ENCODE results near the gene CHPF. TPM values are rescaled to one million over a fixed set of nuclear protein-coding genes. Genes with fewer than 3 reads are reported as not detected.

Gene CHPF, protein sequence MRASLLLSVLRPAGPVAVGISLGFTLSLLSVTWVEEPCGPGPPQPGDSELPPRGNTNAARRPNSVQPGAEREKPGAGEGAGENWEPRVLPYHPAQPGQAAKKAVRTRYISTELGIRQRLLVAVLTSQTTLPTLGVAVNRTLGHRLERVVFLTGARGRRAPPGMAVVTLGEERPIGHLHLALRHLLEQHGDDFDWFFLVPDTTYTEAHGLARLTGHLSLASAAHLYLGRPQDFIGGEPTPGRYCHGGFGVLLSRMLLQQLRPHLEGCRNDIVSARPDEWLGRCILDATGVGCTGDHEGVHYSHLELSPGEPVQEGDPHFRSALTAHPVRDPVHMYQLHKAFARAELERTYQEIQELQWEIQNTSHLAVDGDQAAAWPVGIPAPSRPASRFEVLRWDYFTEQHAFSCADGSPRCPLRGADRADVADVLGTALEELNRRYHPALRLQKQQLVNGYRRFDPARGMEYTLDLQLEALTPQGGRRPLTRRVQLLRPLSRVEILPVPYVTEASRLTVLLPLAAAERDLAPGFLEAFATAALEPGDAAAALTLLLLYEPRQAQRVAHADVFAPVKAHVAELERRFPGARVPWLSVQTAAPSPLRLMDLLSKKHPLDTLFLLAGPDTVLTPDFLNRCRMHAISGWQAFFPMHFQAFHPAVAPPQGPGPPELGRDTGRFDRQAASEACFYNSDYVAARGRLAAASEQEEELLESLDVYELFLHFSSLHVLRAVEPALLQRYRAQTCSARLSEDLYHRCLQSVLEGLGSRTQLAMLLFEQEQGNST
- 49.6 TPM for total RNA-seq

DNA sequence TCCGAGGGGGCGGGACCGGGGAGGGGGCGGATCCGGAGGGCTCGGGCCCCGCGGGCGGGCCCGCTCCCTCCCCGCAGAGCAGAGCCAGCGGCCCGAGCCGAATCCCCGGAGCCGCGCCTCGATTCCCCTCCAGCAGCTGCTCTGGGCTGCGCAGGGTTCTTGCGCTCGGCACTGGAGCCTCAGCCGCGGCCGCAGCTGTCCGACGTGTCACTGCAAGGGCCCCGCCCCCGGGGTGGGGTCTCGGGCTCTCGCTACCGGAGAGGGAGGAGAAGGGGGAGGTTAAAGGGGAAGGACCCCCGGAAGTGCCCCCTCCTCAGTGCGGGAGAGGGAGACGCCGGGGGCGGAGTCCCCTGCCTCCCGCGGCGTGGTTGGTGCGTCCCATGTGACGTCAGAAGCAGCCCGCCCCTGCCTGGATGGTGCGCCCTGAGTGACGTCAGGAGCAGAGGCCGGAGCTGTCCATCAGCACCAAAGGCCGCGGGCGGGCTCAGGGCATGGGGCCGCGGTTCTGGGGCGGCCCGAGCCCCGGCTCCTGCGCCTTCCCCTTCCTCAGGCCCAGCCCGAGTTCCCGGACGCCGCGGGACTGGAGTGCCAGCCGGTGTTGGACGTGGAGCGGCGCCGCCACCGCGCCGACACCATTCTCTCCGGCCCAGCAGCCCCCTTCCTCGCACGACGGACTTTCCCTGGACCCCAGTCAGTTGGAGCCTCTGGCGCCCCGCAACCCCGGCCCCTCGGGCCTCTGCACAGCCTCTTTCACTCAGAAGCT is at the start of gene CHPF, which contains the start of gene TMEM198:
TSS of gene CHPF (minus strand) at position 214 of the 763 bp plus-strand sequence. CDS start 271 bp downstream, outside the sequence.
TSS of gene TMEM198 (plus strand) at position 433 of the 763 bp plus-strand sequence. CDS start 700 bp downstream, outside the sequence.
- DNase-seq (ENCODE audit: low spot score) = peak; percentile 99

DNA sequence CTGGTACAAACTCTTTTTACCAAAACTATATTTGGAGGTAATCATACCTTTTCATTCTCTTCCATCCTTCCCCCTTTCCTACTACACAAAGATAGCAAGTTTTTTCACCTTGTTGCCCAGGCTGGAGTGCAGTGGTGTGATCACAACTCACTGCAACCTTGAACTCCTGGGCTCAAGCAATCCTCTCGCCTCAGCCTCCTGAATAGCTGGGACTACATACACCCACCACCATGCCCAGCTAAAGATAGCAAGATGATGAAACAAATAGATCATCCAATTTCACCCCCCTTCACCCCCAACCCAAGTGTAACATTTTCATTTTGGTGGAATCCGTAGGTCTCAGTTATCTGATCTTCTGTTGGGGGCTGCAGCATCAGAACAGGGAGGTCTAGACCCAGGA is 49.5 kb upstream of the CHPF start:
- no peak for DNase-seq (ENCODE audit: low spot score)

DNA sequence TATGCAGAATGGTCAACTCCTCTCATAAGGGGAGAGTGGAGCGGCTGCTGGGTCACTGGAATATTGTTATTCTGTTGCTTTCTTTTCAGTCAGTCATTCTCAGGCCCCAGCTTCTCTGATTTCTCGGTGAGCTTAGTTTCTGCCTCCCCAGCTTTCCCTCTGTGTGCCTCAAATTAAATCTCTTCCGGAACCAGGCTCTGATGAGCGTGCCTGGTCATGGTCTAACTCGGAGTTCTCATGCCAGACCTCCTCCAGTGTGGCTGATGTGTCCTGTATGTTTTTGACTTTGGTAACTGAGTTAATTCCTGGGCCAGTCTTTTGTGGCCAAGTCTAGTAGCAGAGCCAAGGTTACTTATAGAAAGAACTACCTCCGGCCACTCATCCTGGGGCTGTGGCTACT is 49.1 kb upstream of the CHPF start:
- DNase-seq (ENCODE audit: low spot score) = no peak

DNA sequence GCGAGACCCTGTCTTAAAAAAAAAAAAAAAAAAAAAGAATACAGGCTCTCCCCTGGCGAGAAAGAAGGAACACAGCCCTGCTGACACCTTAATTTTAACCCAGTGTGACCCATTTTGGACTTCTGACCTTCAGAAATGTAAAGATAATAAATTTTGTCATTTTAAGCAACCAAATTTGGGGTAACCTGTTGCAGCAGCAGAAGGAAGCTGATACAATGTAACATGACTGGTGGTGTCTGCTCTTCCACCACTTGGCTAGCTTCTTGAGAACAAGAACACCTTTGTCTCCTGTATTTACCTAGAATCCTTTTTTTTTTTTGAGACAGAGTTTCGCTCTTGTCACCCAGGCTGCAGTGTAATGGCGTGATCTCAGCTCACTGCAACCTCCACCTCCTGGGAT is 47.5 kb upstream of the CHPF start:
- DNase-seq (ENCODE audit: low spot score) = no peak

DNA sequence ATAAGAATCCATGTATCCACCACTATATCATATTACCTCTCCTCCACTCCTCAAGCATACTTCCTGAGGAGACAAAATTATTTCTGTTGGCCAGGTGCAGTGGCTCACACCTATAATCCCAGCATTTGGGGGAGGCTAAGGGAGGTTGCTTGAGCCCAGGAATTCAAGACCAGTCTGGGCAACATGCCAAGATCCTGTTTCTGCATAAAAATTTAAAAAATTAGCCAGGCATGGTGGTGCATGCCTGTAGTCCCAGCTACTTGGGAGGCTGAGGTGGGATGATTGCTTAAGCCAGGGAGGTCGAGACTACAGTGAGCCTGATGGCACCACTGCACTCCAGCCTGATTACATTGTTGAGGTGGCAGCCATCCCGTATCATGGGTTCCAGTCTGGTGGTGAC is 37.7 kb upstream of the CHPF start:
- no peak for DNase-seq (ENCODE audit: low spot score)

DNA sequence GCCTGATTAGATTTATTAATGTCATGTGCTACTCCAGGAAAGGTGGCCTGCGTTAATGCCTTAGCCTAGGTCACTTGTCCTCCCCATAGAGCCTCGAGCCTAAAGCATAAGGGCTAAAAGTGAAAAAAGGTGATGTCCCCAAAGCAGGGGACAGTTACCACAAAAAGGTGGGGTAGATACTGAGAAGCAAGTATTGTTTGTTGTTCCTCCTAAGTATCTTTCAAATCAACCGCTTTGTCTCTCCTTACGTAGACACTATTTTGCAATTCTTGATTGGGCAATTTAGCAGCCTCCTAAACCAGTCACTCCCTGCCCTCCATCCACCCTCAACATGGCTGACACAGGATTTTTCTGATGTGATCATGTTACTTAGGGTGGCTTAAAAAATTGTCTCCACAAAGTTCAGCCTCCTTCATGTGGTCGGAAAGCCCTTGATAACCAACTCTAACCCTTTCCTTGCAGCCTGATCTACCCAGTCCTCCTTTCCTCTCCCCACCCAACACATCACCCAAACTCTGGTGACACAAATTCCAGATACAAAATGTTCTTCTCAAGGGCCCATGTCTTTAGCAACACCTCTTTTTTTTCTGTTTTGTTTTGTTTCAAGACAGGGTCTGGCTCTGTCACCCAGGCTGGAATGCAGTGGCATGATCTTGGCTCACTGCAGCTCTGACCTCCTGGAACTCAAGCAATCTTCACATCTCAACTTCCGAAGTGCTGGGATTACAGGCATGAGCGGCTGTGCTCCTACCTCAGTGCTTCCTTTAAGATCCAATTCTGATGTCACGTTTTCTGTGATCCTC is 35.4 kb upstream of the CHPF start:
- DNase-seq (ENCODE audit: low spot score) = no peak

DNA sequence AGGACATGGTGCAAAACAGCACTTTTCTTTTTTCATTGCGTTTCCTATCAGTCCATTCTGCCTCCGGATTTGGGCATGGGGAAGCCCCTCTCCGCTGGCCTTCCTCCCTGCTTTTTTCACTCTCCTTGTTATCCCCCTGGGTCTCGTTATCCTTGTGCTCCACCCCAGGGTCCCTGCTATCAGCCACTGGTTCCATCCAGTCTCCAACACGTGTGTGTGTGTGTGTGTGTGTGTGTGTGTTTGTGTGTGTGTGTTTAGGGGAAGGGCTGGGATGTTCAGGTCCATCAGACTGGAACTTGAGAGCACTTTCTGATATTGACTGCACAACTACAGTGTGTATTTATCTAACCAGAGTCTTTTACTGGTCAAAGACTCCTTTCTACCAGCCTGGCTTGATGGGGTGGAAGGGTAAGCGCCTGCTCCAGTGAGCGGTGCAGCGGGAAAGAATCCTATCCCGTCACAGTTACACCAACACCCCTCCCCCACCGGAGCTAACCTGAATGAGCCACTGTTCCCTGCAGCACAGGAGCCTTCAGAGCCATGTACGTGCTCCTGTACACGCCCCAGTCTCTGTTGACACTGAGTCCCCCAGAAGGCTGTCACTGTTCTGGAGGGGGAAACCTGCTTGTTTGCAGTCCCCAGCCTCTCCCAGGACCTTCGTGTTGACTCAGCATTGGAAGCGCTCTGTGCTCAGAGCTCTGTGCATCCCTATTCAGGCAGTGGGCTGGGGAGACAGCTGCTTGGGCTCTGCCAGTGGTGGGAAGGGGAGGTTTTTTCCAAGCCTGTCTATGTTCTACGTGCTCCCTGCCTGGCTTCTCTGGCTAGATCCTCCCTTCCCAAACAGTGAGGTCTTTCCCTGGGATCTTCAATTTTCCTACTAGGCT is 33.1 kb upstream of the CHPF start:
- DNase-seq (ENCODE audit: low spot score) = no peak

DNA sequence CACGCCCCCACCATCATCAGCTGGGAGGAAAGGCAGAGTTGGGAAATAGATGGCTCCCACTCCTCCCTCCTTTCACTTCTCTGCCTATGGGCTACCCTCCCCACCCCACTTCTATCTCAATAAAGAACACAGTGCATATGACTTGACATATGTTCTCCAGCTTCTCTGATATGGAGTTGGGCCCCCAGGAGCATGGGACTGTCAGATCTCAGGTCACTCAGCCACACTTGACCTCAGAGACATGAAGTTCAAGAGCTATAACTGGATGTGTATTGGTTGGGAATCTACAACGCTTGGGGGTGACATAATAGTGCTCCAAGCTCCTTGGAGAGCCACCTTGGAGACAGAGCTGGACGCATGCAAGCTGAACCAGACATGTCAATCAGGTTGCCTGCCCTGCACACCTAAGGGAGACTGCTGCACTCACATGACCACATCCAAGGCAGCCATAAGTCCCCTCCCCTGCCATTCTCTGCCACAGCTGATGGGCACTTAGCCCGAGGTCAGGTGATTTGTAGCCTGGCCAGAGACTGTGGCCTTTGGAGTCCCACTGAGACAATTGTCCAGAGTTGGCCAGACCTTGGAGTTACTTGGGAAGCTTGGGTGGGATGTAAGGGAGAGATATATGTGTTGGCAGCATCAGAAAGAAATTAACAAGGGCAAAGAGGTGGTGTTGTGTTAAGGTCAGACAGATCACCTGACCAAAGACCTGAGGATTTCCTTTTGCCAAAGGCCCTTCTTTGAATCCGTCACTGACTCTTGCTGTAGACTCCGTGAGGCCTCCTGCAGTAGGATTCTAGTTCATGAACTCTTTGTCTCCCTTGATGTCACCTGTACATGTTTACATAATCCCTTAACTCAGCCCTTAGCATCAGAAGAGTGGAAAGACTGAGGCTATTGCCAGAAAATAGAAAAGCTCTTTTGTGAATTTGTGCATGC is 32.2 kb upstream of the CHPF start:
- no peak for DNase-seq (ENCODE audit: low spot score)

DNA sequence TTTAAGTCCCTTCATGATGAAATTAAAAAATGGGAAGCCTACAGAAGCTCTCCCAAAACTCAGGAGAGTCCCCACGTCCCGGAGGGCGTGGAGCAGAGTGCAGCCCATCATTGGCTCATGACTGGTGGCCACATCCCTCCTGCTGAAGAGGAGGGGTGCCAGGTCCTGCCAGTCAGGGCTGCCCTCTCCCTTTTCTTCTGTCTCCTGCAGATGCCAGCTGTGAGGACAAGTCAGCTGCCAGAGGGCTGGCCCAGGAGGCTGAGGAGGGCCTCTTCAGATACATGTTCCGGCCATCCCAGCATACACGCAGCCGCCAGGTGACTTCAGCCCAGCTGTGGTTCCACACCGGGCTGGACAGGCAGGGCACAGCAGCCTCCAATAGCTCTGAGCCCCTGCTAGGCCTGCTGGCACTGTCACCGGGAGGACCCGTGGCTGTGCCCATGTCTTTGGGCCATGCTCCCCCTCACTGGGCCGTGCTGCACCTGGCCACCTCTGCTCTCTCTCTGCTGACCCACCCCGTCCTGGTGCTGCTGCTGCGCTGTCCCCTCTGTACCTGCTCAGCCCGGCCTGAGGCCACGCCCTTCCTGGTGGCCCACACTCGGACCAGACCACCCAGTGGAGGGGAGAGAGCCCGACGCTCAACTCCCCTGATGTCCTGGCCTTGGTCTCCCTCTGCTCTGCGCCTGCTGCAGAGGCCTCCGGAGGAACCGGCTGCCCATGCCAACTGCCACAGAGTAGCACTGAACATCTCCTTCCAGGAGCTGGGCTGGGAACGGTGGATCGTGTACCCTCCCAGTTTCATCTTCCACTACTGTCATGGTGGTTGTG is 31.1 kb upstream of the CHPF start:
- no peak for DNase-seq (ENCODE audit: low spot score)

DNA sequence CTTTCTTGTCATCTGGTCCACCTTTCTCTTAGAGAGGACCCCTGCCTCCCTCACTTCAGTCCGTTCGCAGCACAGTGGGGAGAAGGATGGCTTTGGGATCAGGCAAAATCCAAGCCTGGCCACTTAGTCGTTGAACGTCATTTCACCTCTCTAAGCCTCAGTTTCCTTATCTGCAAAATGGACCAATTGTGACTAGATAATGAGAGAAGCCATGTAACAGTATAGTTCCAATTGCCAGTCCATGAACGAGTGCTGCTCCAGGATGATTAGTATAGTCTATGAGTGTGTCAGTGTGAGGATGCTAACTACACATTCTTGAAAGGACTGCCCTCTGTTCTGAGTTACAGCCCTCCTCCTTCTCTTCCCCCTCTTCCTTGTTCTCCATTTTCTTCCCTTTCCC is 29.6 kb upstream of the CHPF start:
- no peak for DNase-seq (ENCODE audit: low spot score)

DNA sequence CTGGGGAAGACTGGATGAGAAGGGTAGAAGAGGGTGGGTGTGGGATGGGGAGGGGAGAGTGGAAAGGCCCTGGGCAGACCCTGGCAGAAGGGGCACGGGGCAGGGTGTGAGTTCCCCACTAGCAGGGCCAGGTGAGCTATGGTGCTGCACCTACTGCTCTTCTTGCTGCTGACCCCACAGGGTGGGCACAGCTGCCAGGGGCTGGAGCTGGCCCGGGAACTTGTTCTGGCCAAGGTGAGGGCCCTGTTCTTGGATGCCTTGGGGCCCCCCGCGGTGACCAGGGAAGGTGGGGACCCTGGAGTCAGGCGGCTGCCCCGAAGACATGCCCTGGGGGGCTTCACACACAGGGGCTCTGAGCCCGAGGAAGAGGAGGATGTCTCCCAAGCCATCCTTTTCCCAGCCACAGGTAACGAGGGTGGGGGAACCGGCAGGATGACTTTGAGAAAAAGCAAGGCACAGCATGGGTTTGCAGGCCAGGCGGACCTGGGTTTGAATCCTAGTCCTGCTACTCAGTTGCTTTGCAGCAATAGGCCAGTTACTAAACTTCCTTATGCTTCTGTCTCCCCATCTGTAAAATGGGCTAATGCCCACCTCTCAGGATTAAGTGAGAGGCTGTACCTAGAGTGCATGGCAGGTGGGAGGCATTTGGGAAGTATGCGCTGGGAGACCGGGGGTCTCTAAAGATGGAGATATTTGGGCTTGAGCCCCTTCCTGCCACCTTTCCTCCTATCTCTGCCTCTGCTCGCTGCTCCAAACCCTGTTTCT is 28.8 kb upstream of the CHPF start, which contains the start of gene INHA:
TSS of gene INHA (plus strand) at position 74 of the 765 bp plus-strand sequence. CDS start at position 139, 65 bp downstream.
- no peak for DNase-seq (ENCODE audit: low spot score)

DNA sequence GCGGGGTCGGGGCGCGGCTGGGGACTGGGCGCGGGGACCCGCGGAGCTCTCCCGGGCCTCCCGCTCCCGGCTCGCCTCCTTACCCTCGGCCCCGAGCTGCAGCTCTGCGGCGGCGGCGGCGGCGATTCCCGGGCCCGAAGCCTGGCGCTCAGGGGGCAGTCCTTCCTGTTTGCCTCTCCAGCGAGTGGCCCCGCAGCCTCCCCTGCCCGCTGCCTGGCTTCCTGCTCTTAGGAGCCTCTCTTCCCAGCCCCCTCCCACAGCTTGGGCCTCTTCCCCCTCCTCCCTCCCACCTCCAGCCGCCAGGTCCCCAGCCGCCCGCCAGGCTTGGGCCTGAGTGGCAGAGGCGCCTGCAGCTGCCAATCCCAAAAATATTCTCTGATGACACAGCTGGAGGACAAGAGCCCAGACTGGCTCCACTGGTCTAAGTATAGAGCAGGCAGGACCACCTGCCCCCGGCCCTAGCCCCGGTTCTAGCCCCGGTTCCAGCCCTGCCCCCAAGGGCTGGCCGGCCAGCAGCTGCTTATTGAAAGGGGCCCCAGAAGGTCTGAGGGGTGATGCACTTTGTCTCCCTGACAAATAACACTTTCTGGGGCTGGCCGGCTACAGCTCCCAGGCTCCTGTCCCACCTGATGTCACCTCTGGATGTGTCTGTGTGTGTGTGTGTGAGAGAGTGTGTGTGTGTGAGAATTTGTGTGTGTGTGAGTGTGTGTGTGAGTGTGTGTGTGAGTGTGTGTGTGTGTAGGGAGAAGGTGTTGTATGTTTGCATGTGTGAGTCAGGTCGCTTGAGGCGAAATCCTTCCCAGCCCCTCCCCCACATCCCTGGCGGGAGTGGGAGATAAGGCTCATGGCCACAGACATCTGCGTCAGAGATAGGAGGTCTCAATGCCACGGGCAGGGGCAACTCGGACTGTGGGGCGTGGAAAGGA is 28.0 kb upstream of the CHPF start, which contains the start of gene OBSL1:
TSS of gene OBSL1 (minus strand) at position 229 of the 926 bp plus-strand sequence. CDS start 307 bp downstream, outside the sequence.
- DNase-seq (ENCODE audit: low spot score) = peak; percentile 74

DNA sequence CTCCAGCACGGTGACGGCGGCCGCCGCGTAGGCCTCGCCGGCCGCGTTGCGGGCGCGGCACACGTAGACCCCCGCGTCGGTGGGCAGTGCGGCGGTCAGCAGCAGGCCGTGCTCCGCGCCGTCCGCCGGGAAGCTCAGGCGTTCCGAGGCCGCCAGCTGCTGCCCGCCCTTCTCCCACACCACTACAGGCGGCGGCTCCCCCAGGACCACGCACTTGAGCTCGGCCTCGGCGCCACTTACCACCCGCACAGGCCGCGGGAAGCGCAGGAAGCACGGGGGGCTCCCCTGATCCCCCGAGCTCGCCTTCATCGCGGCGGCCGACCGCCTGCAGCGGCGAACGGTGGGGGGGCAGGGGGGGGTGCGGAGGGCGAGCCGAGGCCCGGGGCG is 27.3 kb upstream of the CHPF start:
- DNase-seq (ENCODE audit: low spot score) = no peak

DNA sequence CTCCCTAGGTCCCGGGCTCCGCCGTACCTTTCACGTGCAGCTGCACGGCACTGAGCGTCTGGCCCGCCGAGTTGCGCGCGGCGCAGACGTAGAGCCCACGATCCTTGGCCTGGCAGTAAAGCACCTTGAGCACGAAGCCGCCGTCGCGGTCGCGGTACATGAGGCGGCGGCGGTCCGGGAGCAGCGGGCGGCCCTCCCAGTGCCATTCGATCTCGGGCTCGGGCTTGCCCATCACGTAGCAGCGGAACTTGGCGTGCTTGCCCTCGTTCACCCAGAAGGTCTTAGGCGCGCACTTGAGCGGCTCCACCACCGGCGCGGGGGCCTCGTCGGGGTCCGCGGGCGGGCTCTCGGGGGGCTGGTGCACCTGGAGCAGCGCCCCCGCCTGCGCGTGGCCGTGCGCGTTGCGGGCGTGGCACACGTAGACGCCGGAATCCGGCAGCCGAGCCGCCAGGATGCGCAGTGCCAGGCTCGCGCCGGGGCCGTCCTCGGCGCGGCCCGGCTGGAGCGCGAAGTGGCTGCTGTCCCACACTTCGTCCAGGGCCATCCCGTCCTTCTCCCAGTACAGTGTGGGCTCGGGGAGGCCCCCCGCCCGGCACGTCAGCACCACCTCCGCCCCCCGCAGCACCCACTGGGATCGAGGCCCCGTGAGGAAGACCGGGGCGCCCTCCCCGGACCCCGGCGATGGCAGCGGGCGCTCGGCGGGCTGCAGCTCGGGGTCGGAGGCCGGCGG is 26.8 kb upstream of the CHPF start:
- DNase-seq (ENCODE audit: low spot score) = no peak

DNA sequence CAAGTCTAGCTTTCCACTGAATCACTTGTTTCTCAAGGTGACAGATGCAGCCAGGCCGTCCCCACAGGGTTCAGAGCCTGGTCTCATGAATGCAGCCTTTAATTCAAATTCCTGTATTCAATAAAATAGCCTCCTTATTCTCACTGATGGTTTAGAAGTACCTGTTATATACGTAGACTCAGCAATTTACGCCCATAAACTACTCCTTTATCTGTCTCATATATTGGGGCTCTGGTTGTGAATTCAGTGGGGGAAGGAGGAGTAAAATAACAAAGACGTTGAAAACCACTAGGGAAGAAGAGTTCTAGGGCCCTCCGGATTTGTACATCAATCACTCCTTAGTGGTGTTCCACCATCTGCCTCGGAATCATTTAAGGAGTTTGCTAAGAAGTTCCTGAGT is 26.0 kb upstream of the CHPF start:
- DNase-seq (ENCODE audit: low spot score) = no peak
